ENCODE results near the gene FLT3.
"Not testable (repeated sequence)": the region's sequence is repeated elsewhere in the genome, so short reads cannot be mapped to it uniquely, and the experiment has no call there.

FLT3 gene

DNA sequence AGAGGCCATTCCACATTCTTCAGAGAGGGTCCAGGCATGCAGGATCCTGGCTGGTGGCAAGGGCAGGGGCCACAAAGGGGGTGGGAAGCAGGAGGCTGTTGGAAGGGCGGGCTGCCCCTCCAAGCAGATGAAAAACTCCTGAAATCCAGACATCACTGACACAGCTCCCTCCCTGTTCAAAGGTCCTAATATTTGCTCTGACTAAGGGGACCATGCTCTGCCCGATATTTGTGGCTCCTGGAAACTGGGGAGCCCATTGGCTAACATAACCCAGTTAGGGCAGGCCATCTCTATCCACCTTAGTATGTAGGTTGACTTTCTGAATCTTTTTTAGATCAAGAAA lies 127.9 kb downstream of the FLT3 start:
- DNase-seq (ENCODE audit: low read depth in 3 of 3), result no peak

- no peak for DNase-seq (ENCODE audit: low read depth in 3 of 3)
Observed at GRCh38 chr13:27971776-27972477, 128.4 kb downstream of the FLT3 start.

GRCh38 chr13:27971236-27971645 lies 129.1 kb downstream of the FLT3 start:
- no peak for DNase-seq (ENCODE audit: low read depth in 3 of 3)

GRCh38 chr13:27970382-27971235 lies 129.8 kb downstream of the FLT3 start:
- no peak for DNase-seq (ENCODE audit: low read depth in 3 of 3)

- no peak for DNase-seq (ENCODE audit: low read depth in 3 of 3)
Observed at GRCh38 chr13:27969866-27970229, 130.5 kb downstream of the FLT3 start.

DNA sequence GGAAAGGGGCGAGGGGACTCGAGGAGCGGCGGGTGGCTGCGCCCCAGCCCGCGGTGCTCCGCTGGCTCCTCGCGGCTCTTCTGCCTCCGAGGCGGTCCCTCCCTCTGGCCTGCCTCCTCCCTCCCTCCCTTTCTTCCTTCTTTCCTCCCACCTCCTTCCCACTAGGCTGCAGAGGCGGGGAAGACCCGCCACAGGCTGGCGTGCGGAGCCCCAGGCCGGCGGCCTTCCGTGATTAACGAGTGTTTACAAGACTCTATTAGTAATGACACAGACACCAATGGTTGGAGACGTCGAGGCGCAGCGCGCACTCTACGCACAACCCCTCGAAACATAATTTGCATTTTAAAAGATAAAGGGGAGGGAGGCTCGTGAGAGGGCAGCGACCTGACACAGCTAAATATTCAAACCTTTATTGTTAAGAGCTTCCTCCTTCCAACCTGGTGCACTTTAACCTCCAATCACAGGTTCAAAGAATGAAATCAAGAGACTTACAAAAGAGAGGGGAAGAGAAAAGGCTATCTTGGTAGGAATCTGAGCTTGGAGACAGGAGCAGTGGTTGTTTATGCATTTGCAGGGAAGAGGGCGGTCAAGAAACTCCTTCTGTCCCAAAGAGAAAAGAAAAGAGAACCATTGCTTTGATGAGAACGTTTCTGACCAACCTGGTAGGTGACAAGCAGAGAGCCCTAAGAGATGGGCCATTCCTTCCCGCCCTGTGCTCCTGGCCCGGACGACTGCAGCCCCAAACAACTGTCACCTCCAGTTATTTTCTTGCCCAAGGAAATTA lies 131.1 kb downstream of the FLT3 start, which contains the start of gene CDX2:
TSS of gene CDX2 (minus strand) at position 234 of the 784 bp plus-strand sequence. CDS start 309 bp downstream, outside the sequence.
- DNase-seq (ENCODE audit: low read depth in 3 of 3), result no peak

DNA sequence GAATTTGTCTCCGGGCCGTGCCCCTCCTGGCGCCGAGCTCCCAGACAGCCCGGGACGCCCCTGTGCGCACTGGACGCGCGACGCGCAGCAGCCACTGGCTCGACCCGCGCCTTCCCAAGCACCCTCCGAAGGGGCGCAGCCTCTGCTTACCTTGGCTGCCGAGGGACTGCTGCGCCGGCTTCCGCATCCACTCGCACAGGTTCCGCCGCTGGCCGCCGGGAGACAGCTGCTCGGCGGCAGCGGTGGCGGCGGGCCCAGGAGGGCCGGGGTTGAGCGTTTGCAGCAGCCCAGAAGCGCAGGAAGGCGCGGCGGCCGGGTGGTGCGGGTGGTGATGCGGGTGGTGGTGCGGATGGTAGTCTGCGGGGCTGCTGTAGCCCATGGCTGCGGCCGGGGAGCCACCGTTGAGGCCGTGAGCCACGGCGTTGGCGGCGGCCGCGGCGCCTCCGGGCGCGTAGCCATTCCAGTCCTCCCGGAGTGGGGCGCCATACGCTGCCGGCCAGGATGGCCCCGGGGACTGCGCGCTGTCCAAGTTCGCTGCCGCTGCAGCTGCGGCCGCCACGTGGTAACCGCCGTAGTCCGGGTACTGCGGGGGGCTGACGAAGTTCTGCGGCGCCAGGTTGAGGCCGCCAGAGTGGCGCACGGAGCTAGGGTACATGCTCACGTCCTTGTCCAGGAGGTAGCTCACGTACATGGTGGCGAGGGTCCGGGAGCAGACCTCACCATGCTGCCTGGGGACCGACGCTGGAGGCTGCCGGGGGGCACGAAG lies 131.9 kb downstream of the FLT3 start:
- no peak for DNase-seq (ENCODE audit: low read depth in 3 of 3)

GRCh38 chr13:27967736-27968315 lies 132.6 kb downstream of the FLT3 start:
- no peak for DNase-seq (ENCODE audit: low read depth in 3 of 3)

DNA sequence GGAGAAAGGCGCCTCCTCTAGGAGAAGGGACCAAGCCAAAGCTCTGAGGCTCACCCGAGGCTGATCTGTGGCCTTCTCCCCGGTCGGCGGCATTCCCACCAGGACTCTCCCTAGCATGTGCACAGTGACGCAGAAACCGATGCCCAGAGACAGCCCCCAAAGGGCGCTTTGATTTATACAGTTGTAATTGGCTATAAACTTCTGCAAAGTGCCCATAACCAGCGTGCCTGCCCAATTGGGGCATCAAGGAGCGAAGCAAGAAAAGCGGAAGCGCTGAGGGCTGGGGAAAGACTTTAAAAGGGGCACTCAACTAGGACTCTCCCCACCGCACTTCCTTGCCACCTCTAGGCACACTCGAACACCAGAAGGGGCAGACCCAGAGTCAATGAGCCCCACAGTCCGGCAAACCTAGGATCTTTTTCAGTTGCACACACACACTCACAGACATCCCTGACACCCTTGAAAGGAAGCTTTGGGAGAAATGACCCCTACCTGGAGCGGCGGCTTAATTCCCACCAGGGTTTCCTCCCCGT lies 133.1 kb downstream of the FLT3 start:
- no peak for DNase-seq (ENCODE audit: low read depth in 3 of 3)

DNA sequence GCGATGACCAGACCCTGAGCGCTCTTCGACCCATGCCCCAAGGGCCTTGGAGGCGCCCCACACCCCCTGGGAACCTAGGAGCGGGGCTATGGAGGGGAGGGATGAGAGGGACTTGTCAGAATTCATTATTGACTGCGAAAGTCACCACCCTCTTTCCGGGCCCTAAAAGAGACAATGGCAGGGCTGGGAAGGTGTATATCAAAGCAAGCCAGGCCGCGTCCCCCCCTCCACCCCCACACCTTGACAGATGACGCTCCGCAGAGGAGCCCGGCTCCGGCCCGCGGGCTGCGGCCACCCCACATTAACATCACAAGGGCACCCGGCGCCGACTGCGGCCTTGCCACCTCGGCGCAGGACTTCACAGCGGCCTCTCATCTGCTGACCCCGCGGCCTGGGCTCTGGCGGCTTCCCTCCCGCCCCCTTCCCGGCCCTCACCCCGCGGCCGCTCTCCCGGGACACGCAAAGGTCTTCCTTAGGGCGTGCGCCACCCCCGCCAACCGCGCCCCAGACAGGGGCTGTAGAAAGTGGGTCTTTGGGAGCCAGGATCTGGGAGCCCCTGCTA lies 133.7 kb downstream of the FLT3 start:
- no peak for DNase-seq (ENCODE audit: low read depth in 3 of 3)

- DNase-seq (ENCODE audit: low read depth in 3 of 3), result no peak
Observed at GRCh38 chr13:27965740-27966640, 134.4 kb downstream of the FLT3 start.

DNA sequence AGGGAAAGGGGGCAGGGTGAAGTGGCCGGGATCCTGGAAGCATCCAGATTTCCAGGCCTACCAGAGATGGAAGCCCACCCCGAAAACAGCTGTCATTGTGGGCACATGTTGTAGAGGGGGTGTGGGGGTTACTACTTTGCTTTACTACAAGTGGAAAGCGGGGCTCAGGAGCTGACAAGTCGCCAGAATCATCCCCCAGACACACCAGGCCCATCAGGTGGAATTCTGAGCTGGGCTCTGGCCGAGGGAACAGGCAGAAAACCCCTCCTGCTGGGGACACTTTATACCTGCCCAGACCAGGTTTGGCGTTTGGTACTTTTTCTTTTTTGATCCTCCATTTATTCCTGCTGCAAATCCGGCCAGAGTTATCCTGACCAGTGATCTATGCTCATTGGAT lies 135.0 kb downstream of the FLT3 start:
- no peak for DNase-seq (ENCODE audit: low read depth in 3 of 3)

DNA sequence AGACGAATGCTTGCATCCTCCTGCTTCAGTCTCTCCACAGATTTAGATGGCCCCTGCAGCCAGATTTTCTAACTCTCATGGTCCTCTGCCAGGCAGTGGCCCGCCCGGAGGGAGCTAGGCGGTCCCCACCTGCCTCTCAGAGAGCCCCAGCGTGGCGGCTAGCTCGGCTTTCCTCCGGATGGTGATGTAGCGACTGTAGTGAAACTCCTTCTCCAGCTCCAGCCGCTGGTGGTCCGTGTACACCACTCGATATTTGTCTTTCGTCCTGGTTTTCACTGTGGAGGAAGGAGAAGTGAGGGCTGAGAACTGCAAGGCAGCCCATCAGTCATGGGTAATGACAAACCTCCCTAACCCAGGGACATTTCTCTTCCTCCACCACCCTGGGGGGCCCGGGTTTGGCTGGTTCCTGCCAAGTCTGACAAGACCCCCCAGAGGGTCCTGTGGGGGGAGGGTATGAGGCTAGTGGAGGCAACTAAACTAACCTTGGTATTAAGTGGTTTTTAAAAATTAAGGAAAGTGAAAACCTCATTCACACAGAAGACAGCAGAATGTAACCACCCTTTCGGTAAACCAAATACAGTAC lies 135.5 kb downstream of the FLT3 start:
- no peak for DNase-seq (ENCODE audit: low read depth in 3 of 3)

- not testable (repeated sequence) for DNase-seq (ENCODE audit: low read depth in 3 of 3)
Observed at GRCh38 chr13:27964206-27964605, 136.2 kb downstream of the FLT3 start.

GRCh38 chr13:27963491-27963890 lies 136.9 kb downstream of the FLT3 start:
- no peak for DNase-seq (ENCODE audit: low read depth in 3 of 3)

- no peak for DNase-seq (ENCODE audit: low read depth in 3 of 3)
Observed at GRCh38 chr13:27962982-27963381, 137.4 kb downstream of the FLT3 start.

GRCh38 chr13:27962128-27962841 lies 138.1 kb downstream of the FLT3 start:
- no peak for DNase-seq (ENCODE audit: low read depth in 3 of 3)

DNA sequence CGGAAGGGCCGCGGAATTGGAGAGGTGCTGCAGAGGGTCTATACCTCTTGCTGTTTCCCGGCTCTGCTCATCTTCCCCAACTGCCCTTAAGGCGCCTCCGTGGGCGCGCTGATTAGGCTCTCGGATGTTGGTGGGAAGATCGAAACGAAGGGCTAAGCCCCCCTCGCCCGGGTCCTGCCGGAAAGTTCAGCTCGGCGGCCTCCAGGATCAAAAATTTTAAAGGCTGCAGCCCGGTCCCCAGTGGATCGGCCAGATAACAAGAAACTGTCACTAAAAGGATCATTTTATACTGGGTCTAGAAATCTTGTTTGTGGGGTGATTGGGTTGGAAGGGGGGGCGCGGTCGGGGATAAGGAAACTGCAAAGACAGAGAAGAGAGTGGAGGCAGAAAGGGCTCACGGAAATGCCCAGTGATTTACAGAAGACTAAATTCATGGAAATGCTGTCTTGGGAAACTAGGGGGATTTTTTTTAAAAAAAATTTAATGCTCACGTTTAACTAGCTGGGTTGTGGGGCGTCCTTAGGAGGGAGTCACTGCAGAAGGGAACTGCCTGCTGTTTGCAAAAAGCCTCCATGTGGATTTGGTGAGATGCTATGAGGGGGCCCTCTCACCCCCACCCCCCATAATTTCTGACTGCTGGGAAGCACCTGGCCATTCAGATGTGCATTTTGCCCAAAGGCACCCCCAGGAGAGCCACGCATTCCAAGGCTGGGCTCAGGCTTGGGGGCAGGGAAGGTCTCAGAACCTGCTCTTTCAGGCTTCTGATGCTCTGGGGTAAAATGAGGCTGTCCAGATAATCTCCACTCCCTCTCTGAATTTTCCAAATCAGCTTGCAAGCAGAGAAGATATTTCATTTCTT lies 138.9 kb downstream of the FLT3 start:
- no peak for DNase-seq (ENCODE audit: low read depth in 3 of 3)

Data from stimulated activated CD4-positive, alpha-beta T cell treated with anti-CD3 and anti-CD28 coated beads, TNF-alpha, amount 100 ng/mL, for 24 hours (primary cell).